ENCODE measurements around the gene PKD1L1. TPM values are rescaled to one million over a fixed set of nuclear protein-coding genes. Genes with fewer than 3 reads are reported as not detected.

PKD1L1 gene
- total RNA-seq, 1 donor from 2014 or later = 0.05 TPM

GRCh38 chr7:47937065-47937687 is 11.1 kb downstream of the PKD1L1 start:
- no peaks in the 10 kb centered on the region for H3K36me3 Mint-ChIP-seq (ENCODE audit: unreplicated experiment)
- peaks cover 42% of the 10 kb centered on the region for H3K4me1 Mint-ChIP-seq (ENCODE audit: unreplicated experiment)
- no peak for TF ChIP-seq CTCF (IDR thresholded peaks at IDR 0.05)
- DNase-seq (ENCODE audit: extremely low spot score, unreplicated experiment) = no peak
- no peak overlapping the region for H3K27ac Mint-ChIP-seq (ENCODE audit: unreplicated experiment)
- no peak overlapping the region for H3K4me3 Mint-ChIP-seq (ENCODE audit: unreplicated experiment)
- H3K9me3 Mint-ChIP-seq (ENCODE audit: unreplicated experiment) = no peaks in the 10 kb centered on the region
- no peaks in the 10 kb centered on the region for H3K27me3 Mint-ChIP-seq (ENCODE audit: unreplicated experiment)

GRCh38 chr7:47936323-47936722 is 11.9 kb downstream of the PKD1L1 start:
- Mint-ChIP-seq H3K4me1 (ENCODE audit: unreplicated experiment) (peaks cover 36% of the 10 kb centered on the region), H3K9me3 (ENCODE audit: unreplicated experiment) (no peaks in the 10 kb centered on the region), H3K27ac (ENCODE audit: unreplicated experiment) (no peak overlapping the region), H3K36me3 (ENCODE audit: unreplicated experiment) (no peaks in the 10 kb centered on the region), H3K4me3 (ENCODE audit: unreplicated experiment) (no peak overlapping the region), H3K27me3 (ENCODE audit: unreplicated experiment) (no peaks in the 10 kb centered on the region)
- DNase-seq (ENCODE audit: extremely low spot score, unreplicated experiment) = no peak
- no peak for TF ChIP-seq CTCF (IDR thresholded peaks at IDR 0.05)

GRCh38 chr7:47935336-47935735 is 12.9 kb downstream of the PKD1L1 start:
- Mint-ChIP-seq H3K27me3 (ENCODE audit: unreplicated experiment) (no peaks in the 10 kb centered on the region), H3K27ac (ENCODE audit: unreplicated experiment) (no peak overlapping the region), H3K4me1 (ENCODE audit: unreplicated experiment) (peaks cover 26% of the 10 kb centered on the region), H3K4me3 (ENCODE audit: unreplicated experiment) (no peak overlapping the region), H3K9me3 (ENCODE audit: unreplicated experiment) (no peaks in the 10 kb centered on the region), H3K36me3 (ENCODE audit: unreplicated experiment) (no peaks in the 10 kb centered on the region)
- DNase-seq (ENCODE audit: extremely low spot score, unreplicated experiment) = no peak
- no peak for TF ChIP-seq CTCF (IDR thresholded peaks at IDR 0.05)

- Mint-ChIP-seq H3K27me3 (ENCODE audit: unreplicated experiment) (no peaks in the 10 kb centered on the region), H3K36me3 (ENCODE audit: unreplicated experiment) (no peaks in the 10 kb centered on the region), H3K9me3 (ENCODE audit: unreplicated experiment) (no peaks in the 10 kb centered on the region)
These were observed 13.4 kb downstream of the PKD1L1 start for GRCh38 chr7:47934831-47935230.

GRCh38 chr7:47933215-47933614 is 15.1 kb downstream of the PKD1L1 start:
- peaks cover 19% of the 10 kb centered on the region for H3K4me1 Mint-ChIP-seq (ENCODE audit: unreplicated experiment)

More at GRCh38 chr7:47934831-47935230, 13.4 kb downstream of the PKD1L1 start:
- no peak for TF ChIP-seq CTCF (IDR thresholded peaks at IDR 0.05)
- no peak for DNase-seq (ENCODE audit: extremely low spot score, unreplicated experiment)
- Mint-ChIP-seq H3K4me3 (ENCODE audit: unreplicated experiment) (no peak overlapping the region), H3K27ac (ENCODE audit: unreplicated experiment) (no peak overlapping the region), H3K4me1 (ENCODE audit: unreplicated experiment) (peaks cover 21% of the 10 kb centered on the region)

More at GRCh38 chr7:47933215-47933614, 15.1 kb downstream of the PKD1L1 start:
- DNase-seq (ENCODE audit: extremely low spot score, unreplicated experiment) = no peak
- Mint-ChIP-seq H3K4me3 (ENCODE audit: unreplicated experiment) (no peak overlapping the region), H3K36me3 (ENCODE audit: unreplicated experiment) (no peaks in the 10 kb centered on the region), H3K27ac (ENCODE audit: unreplicated experiment) (no peak overlapping the region), H3K9me3 (ENCODE audit: unreplicated experiment) (no peaks in the 10 kb centered on the region), H3K27me3 (ENCODE audit: unreplicated experiment) (no peaks in the 10 kb centered on the region)
- TF ChIP-seq CTCF (IDR thresholded peaks at IDR 0.05) = no peak
